ENCODE data around the gene TRIOBP. TPM values are rescaled to one million over a fixed set of nuclear protein-coding genes. Genes with fewer than 3 reads are reported as not detected.
A peak's percentile ranks its signal among the peaks of the same experiment; 100 is the strongest.

The TRIOBP gene
- total and polyA plus RNA-seq, 2 of the 13 experiments (the other 11 are each of a cell fraction or from before 2014, with no cell fraction given), result 6.1 to 15.4 TPM

- ChIA-PET POLR2A (interaction anchor here (1.0 to 1.6 kb wide), 3 partner anchors 34 to 41 kb away, joined by 3 to 4 read pairs (median 3); a partner anchor contains a TSS), CTCF (ENCODE audit: low intra/inter-chr PET ratio, low total read pairs) (no interaction called here)
- H3K9ac ChIP-seq (ENCODE audit: insufficient read depth, low read depth, low read length), result no peak overlapping the region
- 92% methylated on average over 3 of the region's 3 CpGs for WGBS (ENCODE audit: low lambda C conversion rate)
- H4K20me1 ChIP-seq (ENCODE audit: insufficient read depth, low read length), result no peaks in the 10 kb centered on the region
- intact Hi-C loops (cut with micrococcal nuclease; ENCODE audit: unreplicated experiment) (no loop called here), in situ Hi-C loops (cut with HindIII; ENCODE audit: extremely low pct_ligation_motif_present, low pct_unique_long_range_greater_than_20kb) (no loop called here)
- no peak overlapping the region for H2AFZ ChIP-seq (ENCODE audit: low read length)
- H3K4me1 ChIP-seq (ENCODE audit: insufficient read depth, low read length), result peaks cover 6% of the 10 kb centered on the region; the same call in 1 of the 2 replicates
- DNase-seq (ENCODE audit: low spot score), result no peak
- ATAC-seq, result peak; percentile 78
- H3K9me3 ChIP-seq (ENCODE audit: low read length), result no peaks in the 10 kb centered on the region
- FAIRE-seq, result no peak
- TF ChIP-seq EZH2 (conservative IDR thresholded peaks at IDR 0.05; ENCODE audit: low read depth, low read length) (no peak), PBX2 (CRISPR knock-in tag; IDR thresholded peaks at IDR 0.05) (no peak), ZNF878 (CRISPR knock-in tag; IDR thresholded peaks at IDR 0.05) (no peak)
- TF ChIP-seq, protein P1, sequence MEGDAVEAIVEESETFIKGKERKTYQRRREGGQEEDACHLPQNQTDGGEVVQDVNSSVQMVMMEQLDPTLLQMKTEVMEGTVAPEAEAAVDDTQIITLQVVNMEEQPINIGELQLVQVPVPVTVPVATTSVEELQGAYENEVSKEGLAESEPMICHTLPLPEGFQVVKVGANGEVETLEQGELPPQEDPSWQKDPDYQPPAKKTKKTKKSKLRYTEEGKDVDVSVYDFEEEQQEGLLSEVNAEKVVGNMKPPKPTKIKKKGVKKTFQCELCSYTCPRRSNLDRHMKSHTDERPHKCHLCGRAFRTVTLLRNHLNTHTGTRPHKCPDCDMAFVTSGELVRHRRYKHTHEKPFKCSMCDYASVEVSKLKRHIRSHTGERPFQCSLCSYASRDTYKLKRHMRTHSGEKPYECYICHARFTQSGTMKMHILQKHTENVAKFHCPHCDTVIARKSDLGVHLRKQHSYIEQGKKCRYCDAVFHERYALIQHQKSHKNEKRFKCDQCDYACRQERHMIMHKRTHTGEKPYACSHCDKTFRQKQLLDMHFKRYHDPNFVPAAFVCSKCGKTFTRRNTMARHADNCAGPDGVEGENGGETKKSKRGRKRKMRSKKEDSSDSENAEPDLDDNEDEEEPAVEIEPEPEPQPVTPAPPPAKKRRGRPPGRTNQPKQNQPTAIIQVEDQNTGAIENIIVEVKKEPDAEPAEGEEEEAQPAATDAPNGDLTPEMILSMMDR (CRISPR knock-in tag; IDR thresholded peaks at IDR 0.05), result peak; percentile 15; the same call in 1 of the 2 replicates
- no peak overlapping the region for H3K27ac ChIP-seq (ENCODE audit: extremely low read length, insufficient read depth, low read length)
- BruUV-seq (replicated peaks), result no TSS peak
- no peak overlapping the region for H3K4me3 ChIP-seq (replicated peaks in 1 of 3; ENCODE audit: insufficient read depth in 1 of 3, low read depth in 2 of 3, low read length in 3 of 3)
- H3K36me3 ChIP-seq (replicated peaks in 1 of 2; ENCODE audit: control insufficient read depth in 1 of 2, insufficient read depth in 2 of 2, low read length in 2 of 2), result peaks cover 5 to 23% of the 10 kb centered on the region in 2 experiments; a peak in 3 of 5 replicates
- no peak overlapping the region for H3K4me2 ChIP-seq (ENCODE audit: low read depth, low read length)
- H3K79me2 ChIP-seq (ENCODE audit: insufficient read depth, low read length), result no peaks in the 10 kb centered on the region
- no peaks in the 10 kb centered on the region for H3K27me3 ChIP-seq (ENCODE audit: control insufficient read depth in 1 of 2, insufficient read depth in 2 of 2, low read length in 2 of 2)
These were observed 71.4 kb downstream of the TRIOBP start for GRCh38 chr22:37768273-37768672.

DNA sequence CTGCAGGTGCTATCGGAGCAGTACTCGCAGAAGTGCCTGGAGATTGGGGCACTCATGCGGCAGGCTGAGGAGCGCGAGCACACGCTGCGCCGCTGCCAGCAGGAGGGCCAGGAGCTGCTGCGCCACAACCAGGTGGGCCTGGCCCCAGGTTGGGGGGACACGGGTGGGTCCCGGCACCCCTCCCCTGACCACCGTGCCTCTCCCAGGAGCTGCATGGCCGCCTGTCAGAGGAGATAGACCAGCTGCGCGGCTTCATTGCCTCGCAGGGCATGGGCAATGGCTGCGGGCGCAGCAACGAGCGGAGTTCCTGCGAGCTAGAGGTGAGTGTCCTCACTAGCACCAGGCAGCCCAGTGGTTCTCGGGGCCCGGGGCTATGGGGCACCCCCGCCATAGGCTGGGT, 72.2 kb downstream of the TRIOBP start:
- no peaks in the 10 kb centered on the region for H3K79me2 ChIP-seq (ENCODE audit: insufficient read depth, low read length)
- H4K20me1 ChIP-seq (ENCODE audit: insufficient read depth, low read length), result no peaks in the 10 kb centered on the region
- H3K4me3 ChIP-seq (replicated peaks in 1 of 3; ENCODE audit: insufficient read depth in 1 of 3, low read depth in 2 of 3, low read length in 3 of 3), result no peak overlapping the region
- no peak overlapping the region for H3K4me2 ChIP-seq (ENCODE audit: low read depth, low read length)
- H3K27ac ChIP-seq (ENCODE audit: extremely low read length, insufficient read depth, low read length), result no peak overlapping the region
- peaks cover 6% of the 10 kb centered on the region; the same call in 1 of the 2 replicates for H3K4me1 ChIP-seq (ENCODE audit: insufficient read depth, low read length)
- in situ Hi-C loops (cut with HindIII; ENCODE audit: extremely low pct_ligation_motif_present, low pct_unique_long_range_greater_than_20kb) (no loop called here), intact Hi-C loops (cut with micrococcal nuclease; ENCODE audit: unreplicated experiment) (no loop called here)
- no peak for DNase-seq (ENCODE audit: low spot score)
- no peak overlapping the region for H3K9ac ChIP-seq (ENCODE audit: insufficient read depth, low read depth, low read length)
- no peaks in the 10 kb centered on the region for H3K27me3 ChIP-seq (ENCODE audit: control insufficient read depth in 1 of 2, insufficient read depth in 2 of 2, low read length in 2 of 2)
- CTCF ChIA-PET (ENCODE audit: low intra/inter-chr PET ratio, low total read pairs), result no interaction called here
- no peak for FAIRE-seq
- TF ChIP-seq ERF (CRISPR knock-in tag; IDR thresholded peaks at IDR 0.05) (no peak), AGO2 (optimal IDR thresholded peaks at IDR 0.05; ENCODE audit: low read depth, low read length) (peak; percentile 33)
- no peak for ATAC-seq
- no TSS peak for BruUV-seq (replicated peaks)
- no peak overlapping the region for H2AFZ ChIP-seq (ENCODE audit: low read length)
- H3K9me3 ChIP-seq (ENCODE audit: low read length), result no peaks in the 10 kb centered on the region
- POLR2A ChIA-PET, result interaction anchor here (1.3 kb wide), 1 partner anchor 36 kb away, joined by 3 read pairs; a partner anchor contains a TSS
- peaks cover 5 to 23% of the 10 kb centered on the region in 2 experiments; a peak in 3 of 5 replicates for H3K36me3 ChIP-seq (replicated peaks in 1 of 2; ENCODE audit: control insufficient read depth in 1 of 2, insufficient read depth in 2 of 2, low read length in 2 of 2)
- WGBS (ENCODE audit: low lambda C conversion rate), result 89% methylated on average over 3 of the region's 24 CpGs
